T-helper 9 cell (primary cell): ENCODE measurements around the gene BCORL1.

ENCODE experiments used
- DNase-seq: peaks from one replicate; pipeline ENCODE4 v3.0.0-alpha.2; 2020

Gene BCORL1

DNA sequence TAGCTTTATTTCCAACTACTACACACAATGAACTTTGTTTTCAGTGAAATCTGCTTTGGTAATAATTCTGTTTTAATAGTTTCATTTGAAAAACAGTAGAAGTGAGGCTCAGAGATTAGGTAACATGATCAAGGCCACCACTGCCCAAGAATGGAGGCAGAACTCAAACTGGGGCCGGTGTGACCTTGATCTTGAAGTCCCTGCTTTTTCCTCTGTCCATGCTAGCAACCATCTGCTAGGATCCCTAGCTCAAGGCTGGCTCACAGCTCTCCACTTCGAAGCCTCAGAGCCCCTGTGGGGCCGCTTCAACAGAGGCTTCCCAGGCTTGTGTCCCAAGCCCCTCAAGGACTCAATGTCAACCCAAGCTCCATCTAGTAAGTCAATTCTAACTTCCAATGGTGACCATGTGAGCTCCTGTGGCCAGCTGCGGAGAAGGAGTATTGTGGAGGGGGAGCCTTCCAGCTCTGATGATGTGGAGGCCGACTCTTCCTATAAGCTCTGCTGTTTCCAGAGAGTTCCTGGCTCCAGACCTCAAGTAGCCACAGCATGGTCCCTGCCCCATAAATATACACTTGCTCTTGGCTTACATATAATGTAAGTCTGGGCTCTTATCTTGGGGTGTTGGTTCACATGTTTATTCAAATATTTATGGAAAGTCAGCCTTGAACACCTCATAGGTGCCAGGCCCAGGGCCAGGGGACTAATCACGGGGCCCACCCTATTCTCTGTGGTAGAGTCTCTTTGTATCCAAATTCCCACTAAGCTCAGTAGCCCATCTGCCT, 113.0 kb downstream of the BCORL1 start:
- no peak for DNase-seq

DNA sequence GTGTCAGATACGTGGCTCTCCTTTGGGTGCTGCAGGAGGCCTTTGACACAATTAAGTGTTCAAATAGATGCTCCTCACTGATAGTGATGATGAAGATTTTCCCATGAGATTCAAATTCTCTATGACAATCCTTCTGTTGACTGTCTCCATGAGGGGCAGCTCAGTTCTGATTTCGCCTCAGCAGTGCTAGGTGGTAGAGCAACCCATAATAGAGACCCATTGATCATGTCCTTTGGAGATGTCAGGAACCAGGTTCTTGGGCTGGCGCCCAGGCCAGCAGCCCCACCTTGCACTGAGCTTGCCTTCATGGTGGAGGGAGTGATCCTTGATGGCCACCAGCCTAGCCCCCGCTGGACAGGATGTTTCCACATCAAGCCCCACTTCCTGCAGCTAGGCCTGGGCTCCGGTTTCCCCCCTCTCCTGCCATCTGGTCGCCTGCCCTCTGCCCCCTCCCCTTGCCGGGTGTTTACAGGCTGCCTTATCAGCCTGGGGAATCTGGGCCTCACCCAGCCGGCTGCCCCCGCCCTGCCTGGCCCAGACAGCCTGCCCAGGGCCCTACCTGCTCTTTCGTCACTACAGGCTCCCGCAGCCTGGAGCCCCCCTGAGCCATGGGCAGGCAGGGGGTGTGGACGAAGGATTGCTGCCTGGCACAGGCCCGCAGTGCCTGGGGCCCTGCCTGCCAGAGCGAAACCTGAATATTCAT, 115.2 kb downstream of the BCORL1 start:
- DNase-seq: no peak

DNA sequence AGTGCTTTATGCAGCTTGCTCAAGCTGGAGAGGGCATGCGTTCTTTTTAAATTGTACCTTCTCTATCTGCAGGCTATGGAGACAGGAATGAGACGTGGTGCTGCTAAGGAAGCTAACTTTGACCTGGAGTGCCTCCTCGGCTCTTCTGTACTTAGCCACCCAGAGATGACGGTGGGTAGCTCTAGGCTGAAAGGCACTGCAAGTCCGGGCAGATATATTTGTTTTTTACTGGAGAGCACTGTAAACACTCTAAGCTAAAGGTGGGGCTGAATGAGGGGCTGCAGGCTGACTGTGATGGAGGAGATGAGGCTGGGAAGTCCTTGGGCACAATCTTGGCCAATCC, 115.7 kb downstream of the BCORL1 start:
- no peak for DNase-seq

DNA sequence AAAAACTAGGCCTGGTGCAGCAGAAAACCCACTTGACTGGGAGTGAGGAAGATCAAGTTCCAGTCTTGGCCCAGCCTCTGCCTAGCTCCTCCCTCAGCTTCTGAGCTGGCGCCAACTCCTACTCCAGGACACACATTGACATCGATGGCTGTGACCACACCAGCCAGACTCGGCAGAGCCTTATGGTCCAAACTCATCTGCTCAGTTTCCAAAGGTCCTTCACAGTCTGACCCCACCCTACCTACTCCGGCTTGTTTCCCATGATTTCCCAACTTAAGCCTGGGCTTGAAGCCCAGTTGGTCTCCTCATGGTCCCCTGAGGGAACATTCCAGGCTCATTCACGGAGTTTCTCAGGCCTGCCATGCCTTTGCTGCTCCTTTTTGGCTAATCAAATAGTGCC, 117.7 kb downstream of the BCORL1 start:
- DNase-seq: no peak

DNA sequence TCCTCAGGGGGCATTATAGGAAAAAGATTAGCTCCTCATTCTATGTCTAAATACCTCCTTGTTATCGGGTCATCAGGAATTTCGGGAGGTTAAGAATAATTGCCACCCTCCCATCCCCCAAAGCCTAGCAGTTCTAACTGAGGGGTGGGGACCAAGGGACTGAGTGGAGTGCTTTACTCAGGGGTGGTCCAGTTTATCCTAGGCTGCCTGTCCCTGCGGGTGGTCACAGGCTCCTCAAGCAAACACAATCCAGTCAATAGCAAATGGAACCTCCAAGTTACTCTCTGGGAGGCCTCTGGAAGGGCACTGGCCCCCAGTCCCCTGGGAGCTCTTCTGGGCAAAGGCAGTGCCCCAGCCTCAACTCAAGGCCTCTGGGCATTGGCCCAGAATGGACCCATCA, 121.2 kb downstream of the BCORL1 start:
- no peak for DNase-seq

DNA sequence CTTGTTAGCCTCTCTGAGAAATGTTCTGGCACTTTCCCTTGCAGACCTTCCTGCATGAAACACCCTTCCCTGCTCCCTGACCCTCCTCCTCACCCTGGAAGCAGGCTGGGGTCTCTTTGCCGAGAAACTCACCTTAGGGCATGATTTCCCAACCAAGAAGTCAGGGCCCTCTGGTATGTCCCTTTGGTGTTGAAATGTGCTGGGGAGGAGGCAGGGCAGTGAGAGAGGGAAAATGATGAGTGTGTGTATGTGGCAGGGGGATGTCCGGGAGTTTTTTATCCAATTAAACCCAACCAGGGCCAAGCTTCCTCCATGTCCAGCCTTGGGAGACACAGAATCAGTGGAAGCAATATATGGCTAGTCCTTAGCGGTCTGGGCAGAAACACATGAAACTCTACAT, 122.8 kb downstream of the BCORL1 start:
- DNase-seq: no peak

DNA sequence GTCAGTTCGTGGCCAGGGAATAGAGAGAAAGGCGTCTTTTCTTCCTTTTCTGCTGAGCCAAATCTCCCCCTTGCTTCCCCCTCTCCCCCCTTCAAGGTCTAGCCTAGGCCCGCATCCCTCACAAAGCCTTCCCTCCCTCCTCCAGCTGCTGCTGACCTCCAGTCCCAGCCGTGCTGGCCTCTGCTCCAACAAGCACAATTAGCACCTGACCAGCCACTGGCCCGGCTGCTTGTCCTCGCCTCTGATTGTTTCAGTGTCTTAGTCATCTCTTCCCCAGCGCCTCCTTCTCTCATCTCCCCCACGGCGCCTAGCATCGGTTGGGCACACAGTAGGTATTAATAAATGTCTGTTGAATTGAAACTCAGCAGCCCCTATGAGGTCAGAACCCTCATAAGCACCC, 123.6 kb downstream of the BCORL1 start:
- DNase-seq: no peak
